GM12878 (cell line): ENCODE results near the gene IRF2.

ENCODE experiments used
- ATF3 ChIP-seq: IDR thresholded peaks from 2 replicates; pipeline ENCODE4 v1.6.1; 2011; ENCODE audit warnings: low read depth, mild to moderate bottlenecking, low read length, moderate library complexity, borderline replicate concordance; ENCODE audit errors: extremely low read depth
- CREM ChIP-seq: IDR thresholded peaks from 2 replicates; pipeline ENCODE4 v1.6.1; 2014; ENCODE audit warnings: antibody characterized with exemption, low read depth
- JUNB ChIP-seq: IDR thresholded peaks from 2 replicates; pipeline ENCODE4 v1.6.1; 2016; ENCODE audit warnings: antibody characterized with exemption, mild to moderate bottlenecking
- PAX5 ChIP-seq: IDR thresholded peaks from 2 replicates; pipeline ENCODE4 v1.6.1; 2011; ENCODE audit warnings: low read depth, low read length, borderline replicate concordance
- POLR2AphosphoS5 ChIP-seq: IDR thresholded peaks from 2 replicates; pipeline ENCODE4 v1.6.1; 2011; ENCODE audit warnings: mild to moderate bottlenecking, low read length, inconsistent platforms
- REST ChIP-seq: IDR thresholded peaks from 2 replicates; pipeline ENCODE4 v1.6.1; 2012; ENCODE audit warnings: mild to moderate bottlenecking, low read depth, low read length
- SMC3 ChIP-seq: IDR thresholded peaks from 2 replicates; pipeline ENCODE4 v1.6.1; 2011; ENCODE audit warnings: low read length, improper control_type of control experiment, borderline replicate concordance
- YY1 ChIP-seq: IDR thresholded peaks from 2 replicates; pipeline ENCODE4 v1.6.1; 2011; ENCODE audit warnings: low read depth, mild to moderate bottlenecking, low read length
- ZBED1 ChIP-seq: IDR thresholded peaks from 2 replicates; pipeline ENCODE4 v1.6.1; 2016; ENCODE audit warnings: borderline replicate concordance
- ZBTB33 ChIP-seq: fragments of 450-650 bp; IDR thresholded peaks from 2 replicates; pipeline ENCODE4 v1.6.1; 2017; ENCODE audit warnings: mild to moderate bottlenecking

GRCh38 chr4:184356366-184356765 is 118.0 kb downstream of the IRF2 start:
- no peak for TF ChIP-seq CREM
- TF ChIP-seq POLR2AphosphoS5 = no peak
- TF ChIP-seq ATF3 = no peak
- no peak for TF ChIP-seq YY1
- TF ChIP-seq JUNB = no peak
- TF ChIP-seq ZBED1 = no peak
- TF ChIP-seq PAX5 = no peak
- no peak for TF ChIP-seq ZBTB33
- no peak for TF ChIP-seq REST
- TF ChIP-seq SMC3 = no peak
